SK-N-SH (cell line): ENCODE measurements around the gene EXOC5. TPM values are rescaled to one million over a fixed set of nuclear protein-coding genes. Genes with fewer than 3 reads are reported as not detected.

Experiments used
- CTCF ChIA-PET: fragments of 300-600, 350-600 bp; formaldehyde crosslinking; extraction: SDS; loops from one replicate; lab custom pipeline; 2021; lab: Yijun Ruan, JAX
- POLR2A ChIA-PET: fragments of 350-600 bp; sonication (Branson Sonifier 250); formaldehyde crosslinking; extraction: SDS; loops from one replicate; lab custom pipeline; 2020; ENCODE audit warnings: antibody characterized with exemption, inconsistent platforms; lab: Yijun Ruan, JAX
- DNase-seq: peaks from one replicate; pipeline ENCODE4 v3.0.0; 2012
- H2AFZ ChIP-seq: fragments of 200-600 bp; sonication (generic); 2 replicates; pipeline ENCODE4 v1.8.1; 2016; ENCODE audit warnings: antibody characterized with exemption, mild to moderate bottlenecking, low read depth
- H3F3A ChIP-seq: fragments of 200-600 bp; sonication (generic); replicated peaks from 2 replicates; pipeline ENCODE3; 2016; ENCODE audit warnings: antibody characterized with exemption, mild to moderate bottlenecking; ENCODE audit not compliant: insufficient read depth
- H3K27ac ChIP-seq, 2 experiments: fragments of 200-500 bp in 1 of 2; fragments of 200-600 bp in 1 of 2; sonication (Bioruptor generic) in 1 of 2; sonication (generic), shearing (Covaris generic) in 1 of 2; 2 replicates each; pipeline versions ENCODE4 v1.5.1 to v1.6.1; 2014 to 2016; ENCODE audit warnings: low read depth in 2 of 2, inconsistent platforms in 1 of 2, low read length in 1 of 2, mild to moderate bottlenecking in 1 of 2, mixed read lengths in 1 of 2
- H3K27me3 ChIP-seq: fragments of 200-600 bp; sonication (generic), shearing (Covaris generic); 2 replicates; pipeline ENCODE4 v1.6.1; 2016; ENCODE audit warnings: mixed run types; ENCODE audit not compliant: insufficient read depth
- H3K36me3 ChIP-seq, 2 experiments: fragments of 200-500 bp in 1 of 2; fragments of 200-600 bp in 1 of 2; sonication (Bioruptor generic) in 1 of 2; sonication (generic) in 1 of 2; replicated peaks in 1 of 2; 2 replicates each; pipeline versions ENCODE3 to v1.5.1; 2014 to 2016; ENCODE audit warnings: low read length in 1 of 2, mild to moderate bottlenecking in 1 of 2; ENCODE audit not compliant: insufficient read depth in 2 of 2, control insufficient read depth in 1 of 2
- H3K4me1 ChIP-seq, 2 experiments: fragments of 200-500 bp in 1 of 2; fragments of 200-600 bp in 1 of 2; sonication (Bioruptor generic) in 1 of 2; sonication (generic), shearing (Covaris generic) in 1 of 2; 2 replicates each; pipeline versions ENCODE4 v1.5.1 to v1.6.1; 2014 to 2016; ENCODE audit warnings: low read depth in 1 of 2, low read length in 1 of 2, mixed run types in 1 of 2; ENCODE audit not compliant: insufficient read depth in 2 of 2, control insufficient read depth in 1 of 2
- H3K4me2 ChIP-seq: fragments of 200-600 bp; sonication (generic), shearing (Covaris generic); 2 replicates; pipeline ENCODE4 v1.6.1; 2017; ENCODE audit warnings: mixed run types
- H3K4me3 ChIP-seq, 2 experiments: fragments of 200-500 bp in 1 of 2; fragments of 200-600 bp in 1 of 2; sonication (Bioruptor generic) in 1 of 2; sonication (generic), shearing (Covaris generic) in 1 of 2; 2 replicates each; pipeline versions ENCODE4 v1.5.1 to v1.8.1; 2014 to 2016; ENCODE audit warnings: low read depth in 2 of 2, inconsistent platforms in 1 of 2, low read length in 1 of 2, mild to moderate bottlenecking in 1 of 2, mixed read lengths in 1 of 2, moderate library complexity in 1 of 2
- H3K79me2 ChIP-seq: fragments of 200-600 bp; sonication (generic); 2 replicates; pipeline ENCODE4 v1.8.1; 2017; ENCODE audit warnings: mild to moderate bottlenecking; ENCODE audit not compliant: insufficient read depth
- H3K9ac ChIP-seq: fragments of 200-600 bp; sonication (generic); 2 replicates; pipeline ENCODE4 v1.6.1; 2017; ENCODE audit warnings: mixed run types
- H3K9me2 ChIP-seq: fragments of 200-600 bp; sonication (generic); 2 replicates; pipeline ENCODE4 v1.6.1; 2017; ENCODE audit warnings: mixed run types
- H3K9me3 ChIP-seq: fragments of 200-600 bp; sonication (generic); 2 replicates; pipeline ENCODE4 v1.6.1; 2017; ENCODE audit warnings: mixed run types, mild to moderate bottlenecking, moderate library complexity
- H4K20me1 ChIP-seq: fragments of 200-600 bp; sonication (generic); 2 replicates; pipeline ENCODE4 v1.6.1; 2017; ENCODE audit warnings: mild to moderate bottlenecking, mixed run types; ENCODE audit not compliant: insufficient read depth
- ELF1 ChIP-seq: IDR thresholded peaks from 2 replicates; pipeline ENCODE4 v1.4.0; 2012
- MEF2A ChIP-seq: IDR thresholded peaks from 2 replicates; pipeline ENCODE4 v1.4.0; 2012; ENCODE audit warnings: low read depth, borderline replicate concordance
- NRF1 ChIP-seq: IDR thresholded peaks from 2 replicates; pipeline ENCODE4 v1.6.1; 2012; ENCODE audit warnings: low read depth, mild to moderate bottlenecking, low read length
- RFX5 ChIP-seq: IDR thresholded peaks from 2 replicates; pipeline ENCODE4 v1.6.1; 2012; ENCODE audit warnings: mild to moderate bottlenecking, improper control_type of control experiment, low read length
- SMC3 ChIP-seq: IDR thresholded peaks from 2 replicates; pipeline ENCODE4 v1.6.1; 2012; ENCODE audit warnings: low read depth, low read length, improper control_type of control experiment
- WGBS: methylation state at CpG from one replicate; pipeline ENCODE4 v1.1.6; 2017; ENCODE audit warnings: low lambda C conversion rate; 5-methylcytosine and 5-hydroxymethylcytosine counted together
- polyA plus RNA-seq, 3 experiments: library from polyadenylated mRNA; depleted of rRNA; stranded (reverse); fragments of >200 nt; gene quantifications; 2 replicates each; pipeline ENCODE4 v1.2.3, GENCODE V29; 2012
- TF ChIP-seq, protein P1 (sequence below): IDR thresholded peaks from 2 replicates; pipeline ENCODE4 v1.4.0; 2012; ENCODE audit warnings: low read depth, borderline replicate concordance
- TF ChIP-seq, protein P2 (sequence below): IDR thresholded peaks from 2 replicates; pipeline ENCODE4 v1.6.1; 2012; ENCODE audit warnings: mild to moderate bottlenecking, low read depth, low read length, moderate library complexity
- TF ChIP-seq, protein P3 (sequence below): fragments of 150-350 bp; IDR thresholded peaks from 2 replicates; pipeline ENCODE4 v1.6.1; 2017; ENCODE audit warnings: antibody characterized with exemption, low read length, low read depth, borderline replicate concordance
- TF ChIP-seq, protein P4 (sequence below): IDR thresholded peaks from 2 replicates; pipeline ENCODE4 v1.4.0; 2012; ENCODE audit warnings: low read depth, borderline replicate concordance

Gene EXOC5
- polyA plus RNA-seq, 1 of the 3 experiments (the other 2 are of a cell fraction): 10.5 TPM

DNA sequence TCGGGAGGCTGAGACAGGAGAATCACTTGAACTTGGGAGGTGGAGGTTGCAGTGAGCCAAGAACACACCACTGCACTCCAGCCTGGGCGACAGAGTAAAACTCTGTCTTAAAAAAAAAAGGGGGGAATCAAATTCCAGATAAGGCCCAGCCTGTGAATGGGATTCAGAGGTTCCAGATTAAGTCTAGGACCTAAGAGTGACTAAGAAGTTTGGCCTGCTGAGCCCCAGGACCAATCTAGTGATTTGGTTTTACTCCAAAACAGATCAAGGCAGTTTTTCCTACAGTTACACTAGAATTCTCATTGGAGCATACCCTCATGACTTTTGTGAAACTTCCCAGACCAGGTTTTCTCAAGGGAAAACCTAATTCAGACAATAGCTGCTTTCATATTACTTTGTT, 22.8 kb downstream of the EXOC5 start:
- ChIA-PET POLR2A (no interaction called here), CTCF (interaction anchor here (1.5 kb wide), 1 partner anchor 9 kb away, joined by 3 read pairs; no protein-coding TSS in a partner anchor)
- no peaks in the 10 kb centered on the region for H3K27me3 ChIP-seq
- no peaks in the 10 kb centered on the region for H3K9me3 ChIP-seq
- 0 out of 4 replicates have a peak overlapping the region, but pooled peaks of 1 of the 2 experiments have one; percentile 45 for H3K27ac ChIP-seq
- no peak overlapping the region for H3K4me3 ChIP-seq
- H2AFZ ChIP-seq: no peak overlapping the region
- TF ChIP-seq, protein P1, sequence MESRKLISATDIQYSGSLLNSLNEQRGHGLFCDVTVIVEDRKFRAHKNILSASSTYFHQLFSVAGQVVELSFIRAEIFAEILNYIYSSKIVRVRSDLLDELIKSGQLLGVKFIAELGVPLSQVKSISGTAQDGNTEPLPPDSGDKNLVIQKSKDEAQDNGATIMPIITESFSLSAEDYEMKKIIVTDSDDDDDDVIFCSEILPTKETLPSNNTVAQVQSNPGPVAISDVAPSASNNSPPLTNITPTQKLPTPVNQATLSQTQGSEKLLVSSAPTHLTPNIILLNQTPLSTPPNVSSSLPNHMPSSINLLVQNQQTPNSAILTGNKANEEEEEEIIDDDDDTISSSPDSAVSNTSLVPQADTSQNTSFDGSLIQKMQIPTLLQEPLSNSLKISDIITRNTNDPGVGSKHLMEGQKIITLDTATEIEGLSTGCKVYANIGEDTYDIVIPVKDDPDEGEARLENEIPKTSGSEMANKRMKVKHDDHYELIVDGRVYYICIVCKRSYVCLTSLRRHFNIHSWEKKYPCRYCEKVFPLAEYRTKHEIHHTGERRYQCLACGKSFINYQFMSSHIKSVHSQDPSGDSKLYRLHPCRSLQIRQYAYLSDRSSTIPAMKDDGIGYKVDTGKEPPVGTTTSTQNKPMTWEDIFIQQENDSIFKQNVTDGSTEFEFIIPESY: no peak
- TF ChIP-seq MEF2A: no peak
- TF ChIP-seq, protein P2, sequence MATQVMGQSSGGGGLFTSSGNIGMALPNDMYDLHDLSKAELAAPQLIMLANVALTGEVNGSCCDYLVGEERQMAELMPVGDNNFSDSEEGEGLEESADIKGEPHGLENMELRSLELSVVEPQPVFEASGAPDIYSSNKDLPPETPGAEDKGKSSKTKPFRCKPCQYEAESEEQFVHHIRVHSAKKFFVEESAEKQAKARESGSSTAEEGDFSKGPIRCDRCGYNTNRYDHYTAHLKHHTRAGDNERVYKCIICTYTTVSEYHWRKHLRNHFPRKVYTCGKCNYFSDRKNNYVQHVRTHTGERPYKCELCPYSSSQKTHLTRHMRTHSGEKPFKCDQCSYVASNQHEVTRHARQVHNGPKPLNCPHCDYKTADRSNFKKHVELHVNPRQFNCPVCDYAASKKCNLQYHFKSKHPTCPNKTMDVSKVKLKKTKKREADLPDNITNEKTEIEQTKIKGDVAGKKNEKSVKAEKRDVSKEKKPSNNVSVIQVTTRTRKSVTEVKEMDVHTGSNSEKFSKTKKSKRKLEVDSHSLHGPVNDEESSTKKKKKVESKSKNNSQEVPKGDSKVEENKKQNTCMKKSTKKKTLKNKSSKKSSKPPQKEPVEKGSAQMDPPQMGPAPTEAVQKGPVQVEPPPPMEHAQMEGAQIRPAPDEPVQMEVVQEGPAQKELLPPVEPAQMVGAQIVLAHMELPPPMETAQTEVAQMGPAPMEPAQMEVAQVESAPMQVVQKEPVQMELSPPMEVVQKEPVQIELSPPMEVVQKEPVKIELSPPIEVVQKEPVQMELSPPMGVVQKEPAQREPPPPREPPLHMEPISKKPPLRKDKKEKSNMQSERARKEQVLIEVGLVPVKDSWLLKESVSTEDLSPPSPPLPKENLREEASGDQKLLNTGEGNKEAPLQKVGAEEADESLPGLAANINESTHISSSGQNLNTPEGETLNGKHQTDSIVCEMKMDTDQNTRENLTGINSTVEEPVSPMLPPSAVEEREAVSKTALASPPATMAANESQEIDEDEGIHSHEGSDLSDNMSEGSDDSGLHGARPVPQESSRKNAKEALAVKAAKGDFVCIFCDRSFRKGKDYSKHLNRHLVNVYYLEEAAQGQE: no peak
- TF ChIP-seq, protein P3, sequence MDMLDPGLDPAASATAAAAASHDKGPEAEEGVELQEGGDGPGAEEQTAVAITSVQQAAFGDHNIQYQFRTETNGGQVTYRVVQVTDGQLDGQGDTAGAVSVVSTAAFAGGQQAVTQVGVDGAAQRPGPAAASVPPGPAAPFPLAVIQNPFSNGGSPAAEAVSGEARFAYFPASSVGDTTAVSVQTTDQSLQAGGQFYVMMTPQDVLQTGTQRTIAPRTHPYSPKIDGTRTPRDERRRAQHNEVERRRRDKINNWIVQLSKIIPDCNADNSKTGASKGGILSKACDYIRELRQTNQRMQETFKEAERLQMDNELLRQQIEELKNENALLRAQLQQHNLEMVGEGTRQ: no peak
- TF ChIP-seq RFX5: no peak
- no peak for TF ChIP-seq NRF1
- TF ChIP-seq SMC3: no peak
- no peak for TF ChIP-seq ELF1
- TF ChIP-seq, protein P4, sequence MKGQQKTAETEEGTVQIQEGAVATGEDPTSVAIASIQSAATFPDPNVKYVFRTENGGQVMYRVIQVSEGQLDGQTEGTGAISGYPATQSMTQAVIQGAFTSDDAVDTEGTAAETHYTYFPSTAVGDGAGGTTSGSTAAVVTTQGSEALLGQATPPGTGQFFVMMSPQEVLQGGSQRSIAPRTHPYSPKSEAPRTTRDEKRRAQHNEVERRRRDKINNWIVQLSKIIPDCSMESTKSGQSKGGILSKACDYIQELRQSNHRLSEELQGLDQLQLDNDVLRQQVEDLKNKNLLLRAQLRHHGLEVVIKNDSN: no peak
- H3K9me2 ChIP-seq: no peaks in the 10 kb centered on the region
- WGBS: 86% methylated on average over 2 of the region's 2 CpGs
- peaks cover 2% of the 10 kb centered on the region for H4K20me1 ChIP-seq
- peaks cover 13% of the 10 kb centered on the region for H3F3A ChIP-seq
- DNase-seq: no peak
- peaks cover 47% of the 10 kb centered on the region for H3K79me2 ChIP-seq
- no peak overlapping the region for H3K9ac ChIP-seq
- H3K36me3 ChIP-seq: peaks cover 25 to 26% of the 10 kb centered on the region in 2 experiments
- peaks cover 0 to 12% of the 10 kb centered on the region in 2 experiments; a peak in 1 of 4 replicates for H3K4me1 ChIP-seq
- no peak overlapping the region for H3K4me2 ChIP-seq
